IMR-90 (cell line): ENCODE results near the gene UST.

Source experiments
- CTCF ChIP-seq: conservative IDR thresholded peaks from 2 replicates; pipeline ENCODE4 v1.5.1; 2012; ENCODE audit warnings: mild to moderate bottlenecking, low read depth, low read length, improper control_type of control experiment
- MXI1 ChIP-seq: IDR thresholded peaks from 2 replicates; pipeline ENCODE4 v1.6.1; 2012; ENCODE audit warnings: low read depth, mild to moderate bottlenecking, low read length, moderate library complexity, borderline replicate concordance
- POLR2A ChIP-seq: IDR thresholded peaks from 2 replicates; pipeline ENCODE4 v1.6.1; 2012; ENCODE audit warnings: mild to moderate bottlenecking, low read depth, low read length
- RFX5 ChIP-seq: IDR thresholded peaks from 2 replicates; pipeline ENCODE4 v1.8.0; 2012; ENCODE audit warnings: low read depth, mild to moderate bottlenecking, low read length, moderate library complexity

- TF ChIP-seq CTCF, result peak; percentile 78
- TF ChIP-seq POLR2A, result no peak
- peak; percentile 28; the same call in 1 of the 2 replicates for TF ChIP-seq RFX5
- TF ChIP-seq MXI1, result no peak
Measured at GRCh38 chr6:149028767-149029405, 282.1 kb downstream of the UST start.
